ENCODE measurements around the gene CDH23.

The CDH23 gene

GRCh38 chr10:71632896-71633600, 236.3 kb downstream of the CDH23 start:
- no peak for DNase-seq (ENCODE audit: extremely low read depth in 1 of 2, low read depth in 1 of 2)

GRCh38 chr10:71633920-71634319, 237.2 kb downstream of the CDH23 start:
- DNase-seq (ENCODE audit: extremely low read depth in 1 of 2, low read depth in 1 of 2), result no peak

- DNase-seq (ENCODE audit: extremely low read depth in 1 of 2, low read depth in 1 of 2), result no peak
Measured at GRCh38 chr10:71634531-71635164, 237.9 kb downstream of the CDH23 start.

- DNase-seq (ENCODE audit: extremely low read depth in 1 of 2, low read depth in 1 of 2), result no peak
Measured at GRCh38 chr10:71635251-71635866, 238.6 kb downstream of the CDH23 start.

GRCh38 chr10:71635867-71636266, 239.1 kb downstream of the CDH23 start:
- no peak for DNase-seq (ENCODE audit: extremely low read depth in 1 of 2, low read depth in 1 of 2)

GRCh38 chr10:71636588-71636987, 239.9 kb downstream of the CDH23 start:
- no peak for DNase-seq (ENCODE audit: extremely low read depth in 1 of 2, low read depth in 1 of 2)

- no peak for DNase-seq (ENCODE audit: extremely low read depth in 1 of 2, low read depth in 1 of 2)
Measured at GRCh38 chr10:71637305-71637704, 240.6 kb downstream of the CDH23 start.

- no peak for DNase-seq (ENCODE audit: extremely low read depth in 1 of 2, low read depth in 1 of 2)
Measured at GRCh38 chr10:71638064-71638821, 241.5 kb downstream of the CDH23 start.

- no peak for DNase-seq (ENCODE audit: extremely low read depth in 1 of 2, low read depth in 1 of 2)
Measured at GRCh38 chr10:71638822-71639719, 242.4 kb downstream of the CDH23 start.

- no peak for DNase-seq (ENCODE audit: extremely low read depth in 1 of 2, low read depth in 1 of 2)
Measured at GRCh38 chr10:71640607-71641006, 243.9 kb downstream of the CDH23 start.

GRCh38 chr10:71641449-71641848, 244.7 kb downstream of the CDH23 start:
- no peak for DNase-seq (ENCODE audit: extremely low read depth in 1 of 2, low read depth in 1 of 2)

GRCh38 chr10:71641986-71642385, 245.3 kb downstream of the CDH23 start:
- no peak for DNase-seq (ENCODE audit: extremely low read depth in 1 of 2, low read depth in 1 of 2)

- no peak for DNase-seq (ENCODE audit: extremely low read depth in 1 of 2, low read depth in 1 of 2)
Measured at GRCh38 chr10:71643904-71644303, 247.2 kb downstream of the CDH23 start.

- no peak for DNase-seq (ENCODE audit: extremely low read depth in 1 of 2, low read depth in 1 of 2)
Measured at GRCh38 chr10:71644307-71645180, 247.8 kb downstream of the CDH23 start.

GRCh38 chr10:71645185-71645584, 248.5 kb downstream of the CDH23 start:
- DNase-seq (ENCODE audit: extremely low read depth in 1 of 2, low read depth in 1 of 2), result no peak

- no peak for DNase-seq (ENCODE audit: extremely low read depth in 1 of 2, low read depth in 1 of 2)
Measured at GRCh38 chr10:71646037-71646436, 249.3 kb downstream of the CDH23 start.

GRCh38 chr10:71646592-71647292, 250.0 kb downstream of the CDH23 start:
- no peak for DNase-seq (ENCODE audit: extremely low read depth in 1 of 2, low read depth in 1 of 2)

- no peak for DNase-seq (ENCODE audit: extremely low read depth in 1 of 2, low read depth in 1 of 2)
Measured at GRCh38 chr10:71647526-71648253, 251.0 kb downstream of the CDH23 start.

All from activated CD8-positive, alpha-beta memory T cell treated with anti-CD3 and anti-CD28 coated beads for 1 hour (primary cell).